CD4-positive, alpha-beta T cell treated with Interleukin-17A for 4 hours (primary cell): Measurements from ENCODE around the gene ZDHHC13.
A peak's percentile ranks its signal among the peaks of the same experiment; 100 is the strongest.

Experiments
- DNase-seq: peaks from one replicate; pipeline ENCODE4 v3.0.0-alpha.2; 2020; ENCODE audit warnings: mixed read lengths

ZDHHC13 gene, protein sequence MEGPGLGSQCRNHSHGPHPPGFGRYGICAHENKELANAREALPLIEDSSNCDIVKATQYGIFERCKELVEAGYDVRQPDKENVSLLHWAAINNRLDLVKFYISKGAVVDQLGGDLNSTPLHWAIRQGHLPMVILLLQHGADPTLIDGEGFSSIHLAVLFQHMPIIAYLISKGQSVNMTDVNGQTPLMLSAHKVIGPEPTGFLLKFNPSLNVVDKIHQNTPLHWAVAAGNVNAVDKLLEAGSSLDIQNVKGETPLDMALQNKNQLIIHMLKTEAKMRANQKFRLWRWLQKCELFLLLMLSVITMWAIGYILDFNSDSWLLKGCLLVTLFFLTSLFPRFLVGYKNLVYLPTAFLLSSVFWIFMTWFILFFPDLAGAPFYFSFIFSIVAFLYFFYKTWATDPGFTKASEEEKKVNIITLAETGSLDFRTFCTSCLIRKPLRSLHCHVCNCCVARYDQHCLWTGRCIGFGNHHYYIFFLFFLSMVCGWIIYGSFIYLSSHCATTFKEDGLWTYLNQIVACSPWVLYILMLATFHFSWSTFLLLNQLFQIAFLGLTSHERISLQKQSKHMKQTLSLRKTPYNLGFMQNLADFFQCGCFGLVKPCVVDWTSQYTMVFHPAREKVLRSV

GRCh38 chr11:19116971-19117759 lies at the start of gene ZDHHC13:
Gene ZDHHC13 (plus strand): TSS chr11:19117168. CDS start chr11:19117250, 82 bp downstream.
- peak; percentile 95 for DNase-seq

GRCh38 chr11:19071255-19071654 lies 45.7 kb upstream of the ZDHHC13 start:
- peak; percentile 63 for DNase-seq

DNA sequence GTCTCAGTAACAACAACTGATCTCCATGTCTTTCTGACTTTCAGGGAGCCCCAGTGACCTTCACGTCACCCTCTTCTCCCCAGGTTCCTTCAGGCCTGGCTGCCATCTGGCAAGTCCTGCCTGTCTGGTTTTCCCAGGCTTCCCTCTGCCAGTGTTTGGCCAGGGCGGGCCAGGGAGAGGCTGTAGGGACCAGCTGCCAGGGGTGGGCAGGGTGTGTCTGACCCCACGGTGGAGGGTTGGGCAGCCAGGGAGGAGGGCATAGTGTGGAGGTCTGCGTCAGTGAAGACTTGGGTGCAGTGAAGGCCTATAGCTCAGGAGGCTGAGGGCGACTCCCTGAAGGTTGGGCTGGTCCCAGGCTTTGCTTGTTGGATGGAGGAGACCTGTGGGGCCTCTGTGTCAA lies 44.5 kb upstream of the ZDHHC13 start:
- DNase-seq: no peak

DNA sequence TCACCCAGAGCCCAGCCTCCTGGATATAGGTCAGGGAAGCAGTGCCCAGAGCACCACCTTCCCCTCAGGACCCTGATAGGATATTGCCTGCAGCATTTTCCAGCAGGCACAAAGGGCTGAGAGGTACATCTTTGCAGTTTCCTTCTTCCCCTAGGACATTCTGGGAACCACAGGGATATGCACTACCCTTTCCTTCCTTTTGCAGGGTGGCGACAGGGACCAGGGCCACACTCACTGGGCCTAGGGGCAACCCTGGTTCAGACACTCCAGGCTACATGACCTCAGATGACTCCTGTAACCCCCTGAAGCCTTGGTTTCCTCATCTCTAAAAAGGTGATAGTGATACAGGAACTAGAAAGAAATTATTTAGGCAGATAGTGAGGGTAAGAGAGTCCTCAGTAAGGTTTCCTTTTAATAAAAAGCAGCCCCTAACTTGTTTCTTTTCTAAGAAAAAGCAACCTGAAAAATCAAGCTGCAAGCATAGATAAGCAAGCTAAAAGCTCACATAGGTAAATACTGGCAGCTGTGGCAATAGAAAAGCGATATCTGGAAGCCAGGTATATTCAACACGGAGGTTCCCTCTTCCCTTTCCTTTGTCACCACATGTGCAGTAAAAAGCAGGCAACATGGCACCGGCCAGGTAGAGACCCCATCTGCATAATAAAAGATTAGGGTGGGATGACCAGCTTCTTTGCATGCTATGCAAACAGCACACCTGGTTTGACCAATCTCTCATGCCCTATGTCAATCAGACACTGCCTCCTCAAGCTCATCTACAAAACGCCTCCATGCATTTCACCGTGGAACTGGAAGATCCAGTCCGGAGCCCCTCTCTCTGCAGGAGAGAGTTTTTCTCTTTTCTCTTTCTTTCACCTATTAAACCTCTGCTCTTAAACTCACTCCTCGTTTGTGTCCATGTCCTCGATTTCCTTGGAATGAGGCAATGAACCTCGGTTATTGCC lies 43.2 kb upstream of the ZDHHC13 start:
- no peak for DNase-seq

- DNase-seq: no peak
Measured at GRCh38 chr11:19075636-19076035, 41.3 kb upstream of the ZDHHC13 start.

DNA sequence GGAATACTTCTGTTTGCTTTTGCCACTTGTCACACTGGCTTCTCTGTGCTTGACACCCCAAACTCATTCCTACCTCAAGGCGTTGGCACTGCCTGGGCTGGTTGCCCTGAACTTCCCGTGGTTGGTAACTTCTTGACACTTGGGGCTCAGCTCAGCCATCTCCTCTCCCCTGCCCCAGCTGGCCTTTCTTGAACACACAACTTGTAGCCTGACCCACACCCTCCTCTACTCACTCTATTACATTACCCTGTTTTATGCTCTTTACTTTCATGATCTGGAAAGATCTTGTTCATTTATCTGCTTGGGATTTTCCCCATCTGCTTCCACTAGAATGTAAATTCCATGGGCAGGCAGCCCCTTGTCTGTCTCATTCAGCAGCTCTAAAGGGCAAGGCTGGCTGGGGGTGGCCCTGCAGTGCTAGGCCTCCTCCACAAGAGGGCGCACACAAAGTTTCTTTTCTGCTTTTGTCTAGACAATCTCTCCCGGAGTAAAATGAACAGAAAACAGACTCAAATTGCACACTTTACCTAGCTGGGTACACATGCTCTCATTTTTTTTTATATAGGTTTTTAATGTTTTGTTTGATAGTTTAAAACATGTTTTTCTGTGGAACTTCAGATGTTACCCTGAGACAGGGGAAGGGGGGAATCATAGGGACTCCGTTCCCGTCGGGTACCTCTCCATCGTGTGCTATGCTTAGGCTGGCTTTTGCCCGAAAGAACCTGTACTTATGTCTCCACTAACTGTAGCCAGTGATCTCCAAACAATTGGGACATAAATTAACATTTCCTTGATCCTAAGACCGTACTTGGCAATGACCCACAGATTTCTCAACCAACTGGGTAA lies 40.0 kb upstream of the ZDHHC13 start:
- peak; percentile 64 for DNase-seq

DNA sequence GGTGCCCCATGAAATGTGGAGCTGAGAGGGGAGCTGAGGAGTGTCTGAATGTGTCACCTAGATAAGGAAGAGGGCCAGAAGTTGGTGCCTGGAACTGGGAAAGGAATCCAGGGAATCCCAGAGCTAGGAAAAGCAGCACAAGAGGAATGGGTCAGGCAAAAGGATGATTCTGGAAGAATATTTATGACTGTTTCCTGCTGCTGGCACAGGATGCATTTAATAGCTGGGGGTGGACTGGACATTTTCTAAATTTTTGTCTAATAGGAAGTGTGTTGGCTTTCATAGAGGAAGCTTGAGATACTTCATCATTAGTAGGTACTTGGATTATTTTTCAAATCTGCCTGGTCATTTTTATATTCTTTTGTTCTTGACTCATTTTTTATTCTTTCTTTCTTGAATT lies 39.0 kb upstream of the ZDHHC13 start:
- DNase-seq: no peak

DNA sequence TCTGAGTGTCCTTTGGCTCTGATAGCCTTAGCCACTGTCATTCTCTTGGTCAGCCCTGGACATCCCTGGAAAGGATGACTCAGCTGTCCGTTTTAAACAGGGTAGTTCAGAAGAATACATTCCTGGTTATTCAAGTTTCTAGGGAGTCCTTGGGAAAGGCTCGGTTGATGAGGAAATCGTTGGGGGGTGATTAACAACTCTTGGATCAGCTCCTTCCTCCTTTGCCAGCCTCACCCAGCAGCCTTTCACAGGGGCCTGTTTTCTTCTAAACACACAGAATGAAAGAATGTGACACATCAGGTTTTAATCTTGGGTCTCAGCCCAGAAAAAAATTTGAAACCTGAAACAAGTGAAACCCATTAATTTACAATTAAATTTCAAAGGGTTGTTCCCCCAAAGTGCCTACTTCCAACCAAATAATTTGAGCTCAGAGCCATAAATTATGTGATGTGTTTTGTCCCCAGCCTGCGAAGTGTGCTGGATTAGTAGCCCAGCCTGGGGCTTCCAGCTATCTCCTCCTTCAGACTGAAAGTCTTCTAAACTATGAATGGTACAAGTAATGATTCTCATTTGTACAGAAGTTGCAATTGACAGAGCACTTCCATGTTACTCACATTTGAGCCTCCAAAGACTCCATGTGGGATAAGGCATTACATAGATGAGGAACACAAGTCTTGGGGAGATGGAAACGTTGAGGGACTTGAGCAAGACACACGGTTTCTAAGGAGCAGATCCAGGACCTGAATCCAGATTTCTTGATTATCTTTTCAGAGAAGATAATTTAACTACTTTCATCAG lies 37.1 kb upstream of the ZDHHC13 start:
- no peak for DNase-seq

DNA sequence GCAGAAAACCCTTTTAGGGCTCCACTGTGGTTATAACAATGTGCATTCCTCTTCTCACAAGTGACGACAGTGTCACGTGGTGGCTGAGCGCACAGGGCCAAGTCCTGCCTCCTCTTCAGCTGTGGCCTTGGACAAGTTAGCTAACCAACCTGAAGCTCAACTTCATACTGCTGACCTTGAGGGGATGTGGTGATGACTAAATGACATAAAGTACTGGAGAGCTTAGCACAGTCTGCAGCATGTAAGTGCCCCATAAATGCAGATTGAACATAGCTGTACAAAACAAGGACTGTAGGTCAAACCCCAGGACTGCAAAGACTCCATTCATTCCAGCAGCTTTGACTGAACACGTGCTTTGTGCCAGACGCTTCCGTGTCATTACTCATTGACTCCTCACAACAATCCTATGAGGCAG lies 36.4 kb upstream of the ZDHHC13 start:
- no peak for DNase-seq

DNA sequence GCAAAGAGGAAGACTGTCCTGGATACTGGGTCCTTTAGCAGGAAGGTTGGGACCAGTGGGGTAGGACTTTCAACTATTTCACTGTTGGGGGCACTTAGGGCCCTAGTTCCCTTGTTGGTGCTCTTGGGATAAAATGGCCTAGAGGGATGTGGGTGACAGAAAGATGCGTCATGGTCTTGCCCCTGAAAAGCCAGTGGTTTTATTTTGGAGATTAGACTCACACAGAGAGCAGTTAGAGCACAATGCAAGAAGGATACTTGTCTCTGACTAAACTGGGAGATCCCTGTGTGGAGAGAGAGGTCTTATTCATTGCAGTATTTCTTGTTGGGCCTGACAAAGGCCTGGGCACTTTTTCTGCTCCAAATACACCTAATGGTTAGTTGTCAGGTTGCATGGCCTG lies 33.8 kb upstream of the ZDHHC13 start:
- no peak for DNase-seq

DNA sequence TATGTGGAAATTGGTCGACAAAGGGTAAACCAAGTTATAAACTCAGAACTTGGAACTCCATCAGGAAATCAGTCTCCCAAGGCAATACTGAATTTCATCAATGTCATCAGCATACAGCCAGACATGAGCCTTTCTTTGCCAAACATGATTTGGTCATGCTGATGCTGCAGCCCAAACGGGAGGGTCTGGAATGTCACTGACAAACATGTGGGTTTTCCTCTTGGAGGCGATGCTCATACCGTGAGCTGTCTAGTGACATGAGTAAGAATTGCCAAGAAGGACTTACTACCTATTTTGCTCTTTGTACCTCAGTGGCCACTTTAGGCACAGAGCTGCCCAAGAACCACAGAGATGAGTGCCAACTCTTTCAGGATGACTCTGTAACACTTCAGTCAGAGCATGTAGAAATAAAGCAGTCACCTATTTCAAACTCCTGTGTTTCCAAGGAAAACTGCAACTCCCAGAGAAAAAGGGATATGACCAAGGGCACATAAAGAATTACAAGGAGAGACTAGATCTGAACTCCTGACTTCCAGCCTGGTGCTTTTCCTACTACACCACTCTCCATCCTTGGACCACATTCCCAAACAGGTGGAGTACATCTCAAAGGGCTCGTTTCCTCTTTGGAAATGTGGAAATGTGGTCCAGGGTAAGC lies 32.2 kb upstream of the ZDHHC13 start:
- DNase-seq: no peak

- DNase-seq: no peak
Measured at GRCh38 chr11:19087658-19088057, 29.3 kb upstream of the ZDHHC13 start.

GRCh38 chr11:19088791-19089190 lies 28.2 kb upstream of the ZDHHC13 start:
- DNase-seq: no peak

- DNase-seq: no peak
Measured at GRCh38 chr11:19089421-19089820, 27.5 kb upstream of the ZDHHC13 start.

DNA sequence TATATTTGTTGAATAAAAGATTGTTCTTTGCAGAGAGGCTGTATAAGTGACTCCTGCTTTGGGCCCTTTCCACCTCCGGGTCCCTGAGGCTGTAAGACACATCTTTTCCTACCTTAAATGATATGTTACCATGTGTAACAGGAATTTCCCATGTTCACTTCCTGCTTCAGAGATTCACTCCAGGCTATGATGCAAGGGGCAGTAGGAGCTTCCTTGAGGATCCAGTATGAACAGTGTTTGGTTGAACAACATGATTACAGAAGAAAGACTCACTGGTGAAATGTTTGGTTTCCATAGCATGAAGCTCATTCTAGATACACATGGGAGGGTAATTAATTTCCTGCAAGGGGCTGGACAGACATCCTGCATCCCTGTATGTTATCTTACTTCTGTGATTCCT lies 25.6 kb upstream of the ZDHHC13 start:
- DNase-seq: no peak

GRCh38 chr11:19092342-19092741 lies 24.6 kb upstream of the ZDHHC13 start:
- no peak for DNase-seq

DNA sequence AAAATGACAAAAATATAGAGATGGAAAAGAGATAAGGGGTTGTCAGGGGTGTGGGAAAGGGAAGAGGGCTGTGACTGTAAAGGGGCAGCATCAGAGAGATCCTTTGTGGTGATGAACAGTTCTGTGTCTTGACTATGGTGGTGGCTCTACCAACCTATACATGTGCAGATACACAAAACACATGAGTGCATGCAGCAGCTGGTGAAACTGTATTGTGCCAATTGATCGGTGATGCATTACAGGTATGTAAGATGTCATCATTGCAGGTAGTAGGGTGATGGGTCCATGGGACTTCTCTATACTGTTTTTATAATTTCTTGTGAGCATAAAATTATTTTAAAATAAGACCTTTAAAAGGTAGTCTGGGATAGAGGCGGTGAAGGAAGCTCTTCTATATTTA lies 24.1 kb upstream of the ZDHHC13 start:
- no peak for DNase-seq

DNA sequence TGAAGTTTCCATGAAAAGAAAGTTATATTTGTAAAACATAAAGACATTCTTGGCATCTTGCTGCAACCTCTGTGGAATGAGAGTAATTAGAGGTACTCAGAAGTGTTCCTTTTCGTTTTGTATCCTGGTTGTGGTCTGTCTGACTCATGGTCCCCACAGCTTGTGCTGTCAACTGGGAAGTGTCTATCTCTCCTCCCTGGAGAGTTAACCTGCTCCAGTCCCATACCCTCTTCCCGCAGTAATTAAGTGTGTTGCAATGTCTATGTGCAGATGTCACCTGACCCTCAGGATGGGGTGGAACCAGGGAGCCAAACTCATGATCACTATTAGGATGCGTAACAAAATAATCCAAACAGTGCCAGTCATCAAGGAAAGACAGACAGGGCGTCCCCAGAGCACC lies 23.0 kb upstream of the ZDHHC13 start:
- DNase-seq: no peak

DNA sequence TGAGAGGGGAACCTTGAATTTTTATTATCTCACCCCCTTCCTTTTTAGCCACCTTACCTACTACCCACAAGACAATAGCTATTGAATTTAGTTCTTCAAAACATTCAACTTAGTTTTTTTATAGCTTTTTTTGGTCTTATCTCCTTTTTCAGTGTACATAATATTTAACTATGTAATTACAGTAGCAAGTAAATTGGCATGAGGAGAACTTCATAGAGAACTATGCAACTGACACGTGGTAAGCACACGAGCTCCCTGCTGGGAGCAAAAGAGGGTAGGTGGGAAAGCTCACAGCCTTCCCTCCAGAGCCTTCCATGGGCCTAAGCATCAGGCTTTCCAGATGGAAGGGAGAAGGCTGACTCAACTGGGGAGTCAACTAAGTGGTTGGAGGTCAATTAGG lies 22.1 kb upstream of the ZDHHC13 start:
- DNase-seq: no peak

DNA sequence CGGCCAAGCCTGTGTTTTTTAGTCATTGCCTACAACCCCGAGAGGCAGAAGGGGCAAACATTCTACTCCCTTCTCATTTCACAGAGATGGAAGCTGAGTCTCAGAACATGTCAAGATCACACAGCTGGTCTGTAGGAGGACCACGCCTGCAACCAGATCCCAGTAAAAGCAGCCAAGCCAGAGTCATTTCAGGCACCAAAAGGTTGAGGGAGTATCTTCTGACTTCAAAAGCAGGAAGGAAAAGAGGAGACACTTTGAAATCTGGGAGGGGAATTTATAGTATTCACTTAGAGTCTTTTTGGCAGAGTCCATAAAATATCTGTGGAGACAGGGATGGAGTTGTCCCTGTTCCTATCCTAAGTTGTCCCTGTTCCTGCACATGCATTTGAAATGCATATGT lies 17.9 kb upstream of the ZDHHC13 start:
- no peak for DNase-seq
